Left ventricle myocardium inferior (tissue), 1 donor: Measurements from ENCODE around the gene RAB31. TPM values are rescaled to one million over a fixed set of nuclear protein-coding genes. Genes with fewer than 3 reads are reported as not detected.

ENCODE experiments used
- DNase-seq: peaks from one replicate; pipeline ENCODE4 v3.0.0-alpha.2; 2020
- H3K27ac ChIP-seq: fragments of 200-600 bp; replicated peaks from 2 replicates; pipeline ENCODE4 v1.8.0; 2021
- H3K27me3 ChIP-seq: fragments of 200-600 bp; 2 replicates; pipeline ENCODE4 v1.8.0; 2021; ENCODE audit warnings: low read depth
- H3K36me3 ChIP-seq: fragments of 200-600 bp; 2 replicates; pipeline ENCODE4 v1.8.0; 2021
- H3K4me1 ChIP-seq: fragments of 200-600 bp; 2 replicates; pipeline ENCODE4 v1.8.0; 2021
- H3K4me3 ChIP-seq: fragments of 200-600 bp; 2 replicates; pipeline ENCODE4 v1.8.0; 2021; ENCODE audit warnings: mild to moderate bottlenecking, moderate library complexity
- H3K9me3 ChIP-seq: fragments of 200-600 bp; replicated peaks from 2 replicates; pipeline ENCODE4 v1.8.0; 2021
- intact Hi-C: fragments of 100-400 bp; cut with micrococcal nuclease; formaldehyde crosslinking; loops from one replicate; pipeline ENCODE4 v1.11.0; 2022
- total RNA-seq: library from RNA; stranded (reverse); fragmentation: NEBNext Ultra II Directional; extraction: Animal tissue kit (Norgen Biotek cat#: 25700); gene quantifications from one replicate; pipeline ENCODE4 v1.2.1, GENCODE V29; 2021
- TF ChIP-seq, protein P1 (sequence below): fragments of 200-600 bp; IDR thresholded peaks from 2 replicates; pipeline ENCODE4 v1.8.0; 2021; ENCODE audit warnings: antibody characterized with exemption, mild to moderate bottlenecking, borderline replicate concordance
- donor health status: DM: no; HTN: yes; CAD: no; lungs with severe emphysema.

RAB31 gene
- total RNA-seq, 1 donor from 2014 or later, result 12.0 TPM

DNA sequence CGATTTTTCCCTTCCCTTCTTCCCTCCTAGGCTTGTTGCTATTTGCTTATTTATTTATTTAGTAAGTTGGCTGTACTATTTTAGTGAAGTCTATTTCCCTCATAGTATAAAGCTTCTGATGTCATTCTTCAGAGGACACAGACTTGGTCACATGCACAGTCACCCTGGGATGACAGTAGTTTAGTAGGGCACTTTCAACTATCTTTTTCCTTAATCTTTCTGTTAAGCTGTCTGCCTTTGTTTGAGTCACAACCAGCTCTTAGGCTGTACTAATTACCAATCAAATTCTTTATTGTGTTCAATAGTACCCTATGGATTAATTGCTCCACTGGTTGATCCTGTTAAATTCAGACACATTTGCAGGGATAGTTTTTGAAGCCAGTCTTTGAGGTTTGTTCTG, 26.9 kb upstream of the RAB31 start:
- Histone ChIP-seq H3K27me3 (no peaks in the 10 kb centered on the region), H3K4me1 (peaks cover 29% of the 10 kb centered on the region), H3K9me3 (peaks cover 7% of the 10 kb centered on the region), H3K27ac (no peak overlapping the region), H3K36me3 (no peaks in the 10 kb centered on the region), H3K4me3 (no peak overlapping the region)
- intact Hi-C loops, result no loop called here
- DNase-seq, result no peak
- TF ChIP-seq, protein P1, sequence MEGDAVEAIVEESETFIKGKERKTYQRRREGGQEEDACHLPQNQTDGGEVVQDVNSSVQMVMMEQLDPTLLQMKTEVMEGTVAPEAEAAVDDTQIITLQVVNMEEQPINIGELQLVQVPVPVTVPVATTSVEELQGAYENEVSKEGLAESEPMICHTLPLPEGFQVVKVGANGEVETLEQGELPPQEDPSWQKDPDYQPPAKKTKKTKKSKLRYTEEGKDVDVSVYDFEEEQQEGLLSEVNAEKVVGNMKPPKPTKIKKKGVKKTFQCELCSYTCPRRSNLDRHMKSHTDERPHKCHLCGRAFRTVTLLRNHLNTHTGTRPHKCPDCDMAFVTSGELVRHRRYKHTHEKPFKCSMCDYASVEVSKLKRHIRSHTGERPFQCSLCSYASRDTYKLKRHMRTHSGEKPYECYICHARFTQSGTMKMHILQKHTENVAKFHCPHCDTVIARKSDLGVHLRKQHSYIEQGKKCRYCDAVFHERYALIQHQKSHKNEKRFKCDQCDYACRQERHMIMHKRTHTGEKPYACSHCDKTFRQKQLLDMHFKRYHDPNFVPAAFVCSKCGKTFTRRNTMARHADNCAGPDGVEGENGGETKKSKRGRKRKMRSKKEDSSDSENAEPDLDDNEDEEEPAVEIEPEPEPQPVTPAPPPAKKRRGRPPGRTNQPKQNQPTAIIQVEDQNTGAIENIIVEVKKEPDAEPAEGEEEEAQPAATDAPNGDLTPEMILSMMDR, result no peak

DNA sequence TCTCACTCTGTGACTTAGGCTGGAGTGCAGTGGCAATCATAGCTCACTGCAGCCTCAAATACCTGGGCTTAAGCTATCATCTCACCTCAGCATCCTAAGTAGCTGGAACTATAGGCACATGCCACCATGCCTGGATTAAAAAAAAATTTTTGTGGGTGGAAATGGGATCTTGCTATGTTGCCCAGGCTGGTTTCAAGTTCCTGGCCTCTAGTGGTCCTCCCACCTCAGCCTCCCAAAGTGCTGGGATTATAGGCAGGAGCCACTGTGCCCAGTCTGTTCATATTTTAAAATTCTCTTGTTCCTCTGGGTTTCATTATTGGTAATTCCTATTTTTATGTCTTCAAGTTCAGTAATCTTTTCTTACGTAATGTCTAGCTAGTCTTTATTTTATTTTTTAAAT, 25.5 kb upstream of the RAB31 start:
- peaks cover 29% of the 10 kb centered on the region for H3K4me1 ChIP-seq
- H3K36me3 ChIP-seq, result no peaks in the 10 kb centered on the region
- H3K4me3 ChIP-seq, result no peak overlapping the region
- intact Hi-C loops, result no loop called here
- no peaks in the 10 kb centered on the region for H3K9me3 ChIP-seq
- DNase-seq, result no peak
- TF ChIP-seq, protein P1, result no peak
- no peaks in the 10 kb centered on the region for H3K27me3 ChIP-seq
- no peak overlapping the region for H3K27ac ChIP-seq

DNA sequence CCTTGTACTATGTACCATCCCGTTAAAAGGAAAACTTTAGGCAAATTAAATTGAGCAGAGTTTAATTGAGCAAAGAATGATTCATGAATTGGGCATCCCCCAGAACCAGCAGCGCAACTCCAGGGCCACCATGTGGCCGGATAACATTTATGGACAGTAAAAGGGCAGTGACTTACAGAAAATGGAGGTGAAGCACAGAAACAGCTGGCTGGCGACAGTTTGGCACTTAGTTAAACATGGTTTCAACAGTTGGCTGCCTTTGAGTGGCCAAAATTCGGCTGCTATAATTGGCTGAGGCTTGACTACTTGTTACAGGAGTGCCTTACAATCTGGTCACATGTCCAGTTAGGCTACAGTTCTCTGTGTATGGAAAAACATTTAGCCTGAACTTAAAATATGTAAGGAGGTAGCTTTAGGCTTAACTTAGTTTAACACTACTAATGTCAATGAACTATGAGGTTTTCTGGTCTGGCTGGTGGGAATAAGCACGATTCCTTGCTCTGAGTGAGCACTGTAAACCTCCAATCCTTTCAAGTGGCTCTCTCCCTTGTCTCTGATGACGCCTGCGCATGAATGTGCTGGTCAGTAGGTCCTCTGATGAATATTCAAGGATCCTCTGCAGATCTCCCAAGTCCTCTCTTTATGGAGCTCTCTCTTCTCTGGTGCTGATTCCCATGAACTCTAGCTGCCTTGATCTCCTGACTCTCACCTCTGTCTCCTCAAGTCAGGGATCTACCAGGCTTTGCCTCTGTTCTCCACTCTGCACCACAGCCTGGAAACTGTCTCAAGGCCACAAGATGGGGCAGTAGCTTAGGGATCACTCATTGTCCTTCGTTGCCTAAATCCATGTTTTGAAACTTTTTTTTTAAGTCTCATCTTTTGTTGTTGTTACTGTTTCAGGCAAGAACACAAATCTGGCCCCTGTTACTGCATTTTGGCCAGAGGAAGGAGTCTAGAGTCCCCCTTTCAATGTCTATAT, 24.4 kb upstream of the RAB31 start:
- Histone ChIP-seq H3K36me3 (no peaks in the 10 kb centered on the region), H3K27ac (peak overlapping the region; percentile 74), H3K9me3 (no peaks in the 10 kb centered on the region), H3K4me1 (peaks cover 29% of the 10 kb centered on the region), H3K4me3 (no peak overlapping the region), H3K27me3 (no peaks in the 10 kb centered on the region)
- intact Hi-C loops, result no loop called here
- TF ChIP-seq, protein P1, result peak; percentile 54
- no peak for DNase-seq

DNA sequence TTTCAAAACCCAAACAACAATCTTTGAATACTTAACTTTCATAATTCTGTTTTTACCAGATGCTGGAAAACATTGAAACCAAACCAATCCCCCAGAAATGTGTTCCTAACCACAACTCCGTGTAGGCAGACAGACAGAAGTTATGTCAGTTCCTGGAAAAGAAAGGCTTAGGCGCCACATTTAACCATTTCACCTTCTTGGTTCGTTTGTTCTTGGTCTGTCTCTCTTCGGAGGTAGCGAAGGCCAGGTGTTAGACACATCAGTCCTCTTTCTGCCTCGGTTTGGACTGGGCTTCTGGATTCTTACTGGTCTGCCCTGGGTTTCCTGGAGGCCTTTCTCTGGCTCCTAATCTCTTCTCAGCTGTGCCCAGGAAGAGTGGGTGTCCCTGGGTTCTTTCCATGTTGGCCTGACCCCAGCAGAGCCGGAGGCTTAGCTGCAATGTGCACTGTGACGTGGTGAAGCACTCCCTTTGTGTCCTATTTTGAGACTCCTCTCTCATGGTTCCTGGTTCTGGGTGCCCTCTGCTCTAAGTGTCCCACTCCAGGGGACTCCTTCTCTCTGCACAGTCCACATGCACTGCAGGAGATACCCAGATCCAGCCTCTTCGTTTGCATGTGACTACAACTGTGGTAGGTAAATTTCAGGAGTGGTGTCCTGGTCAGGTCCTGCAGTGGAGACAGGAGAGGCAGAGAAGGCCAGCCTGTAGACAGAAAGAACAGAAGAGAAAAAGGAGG, 23.1 kb upstream of the RAB31 start:
- intact Hi-C loops, result no loop called here
- Histone ChIP-seq H3K4me3 (peak overlapping the region; percentile 2), H3K9me3 (no peaks in the 10 kb centered on the region), H3K36me3 (no peaks in the 10 kb centered on the region), H3K27me3 (no peaks in the 10 kb centered on the region), H3K27ac (peak overlapping the region; percentile 74), H3K4me1 (peaks cover 29% of the 10 kb centered on the region)
- peak; percentile 57 for DNase-seq
- TF ChIP-seq, protein P1, result no peak

DNA sequence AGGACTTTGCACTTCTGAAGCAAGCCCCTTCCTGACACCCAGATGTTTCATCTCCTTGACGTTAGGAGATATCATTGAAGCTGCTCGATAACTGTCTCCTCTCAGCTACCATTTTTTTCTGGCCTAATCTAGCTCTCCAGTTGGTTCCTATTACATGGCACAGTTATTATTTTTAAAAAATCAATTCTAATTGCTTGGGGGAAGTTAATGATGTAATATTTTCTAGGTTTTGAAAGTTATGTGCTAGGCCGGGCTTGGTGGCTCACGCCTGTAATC, 22.5 kb upstream of the RAB31 start:
- Histone ChIP-seq H3K4me3 (peak overlapping the region; percentile 2), H3K27me3 (no peaks in the 10 kb centered on the region), H3K4me1 (peaks cover 29% of the 10 kb centered on the region), H3K9me3 (no peaks in the 10 kb centered on the region), H3K36me3 (no peaks in the 10 kb centered on the region), H3K27ac (peak overlapping the region; percentile 74)
- TF ChIP-seq, protein P1, result no peak
- intact Hi-C loops, result no loop called here
- no peak for DNase-seq
